ENCODE results near the gene FXYD2. TPM values are rescaled to one million over a fixed set of nuclear protein-coding genes. Genes with fewer than 3 reads are reported as not detected.
A peak's percentile ranks its signal among the peaks of the same experiment; 100 is the strongest.
"Not testable (repeated sequence)": the region's sequence is repeated elsewhere in the genome, so short reads cannot be mapped to it uniquely, and the experiment has no call there.

Gene FXYD2
- total and polyA plus RNA-seq, 12 donors, result 0.40 to 6.0 (median 1.8) TPM

DNA sequence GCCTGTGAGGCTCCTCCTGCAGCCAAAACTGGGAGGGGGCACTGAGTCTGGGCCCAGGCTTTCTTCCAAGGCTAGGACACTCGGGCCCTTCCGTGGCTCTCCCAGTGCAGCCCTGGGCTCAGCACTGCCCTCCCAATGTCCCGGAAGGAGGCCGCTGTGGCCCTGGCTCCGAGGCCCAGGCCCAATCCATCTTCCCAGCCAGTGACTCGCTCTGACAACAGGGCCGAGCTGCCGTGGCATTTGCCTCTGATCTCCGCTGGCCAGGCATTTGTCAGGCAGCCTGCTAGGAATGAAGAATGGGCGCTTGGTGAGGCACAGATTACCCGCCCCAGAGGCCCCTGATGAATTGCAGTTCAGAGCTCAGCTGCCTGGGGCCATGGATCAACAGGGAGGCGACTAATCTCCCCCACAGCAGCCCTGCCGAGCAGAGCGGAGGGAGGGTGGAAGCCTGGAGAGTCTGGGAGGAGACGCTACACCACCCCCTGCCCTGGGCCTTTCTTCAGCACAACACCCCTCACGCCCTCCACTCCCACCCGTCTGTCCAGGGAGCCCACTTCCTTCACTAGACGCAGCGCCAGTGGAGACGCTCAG lies 8.3 kb downstream of the FXYD2 start:
- Histone ChIP-seq H3K27me3 (no peaks in the 10 kb centered on the region), H3K27ac (peak overlapping the region in 6 of 10 donors; percentile 31 to 80 (median 66)), H3K4me3 (peak overlapping the region in 3 of 10 donors; percentile 22 to 36 (median 34)), H3K4me1 (peaks cover 0 to 53% (median 25%) of the 10 kb centered on the region in 9 donors), H3K9me3 (no peaks in the 10 kb centered on the region), H3K36me3 (no peaks in the 10 kb centered on the region)
- intact Hi-C loops (cut with DNase I), result loop anchor here in 7 of 10 donors (5.0 kb wide), 4 partner anchors 231 to 389 kb away; no protein-coding TSS in a partner anchor
- DNase-seq (peak in 1 of 2 donors; percentile 26), ATAC-seq (peak in 6 of 8 donors; percentile 5 to 21 (median 21))
- 74 to 76% methylated on average over 20 of the region's 20 CpGs for WGBS, 2 donors
- TF ChIP-seq, protein P1, sequence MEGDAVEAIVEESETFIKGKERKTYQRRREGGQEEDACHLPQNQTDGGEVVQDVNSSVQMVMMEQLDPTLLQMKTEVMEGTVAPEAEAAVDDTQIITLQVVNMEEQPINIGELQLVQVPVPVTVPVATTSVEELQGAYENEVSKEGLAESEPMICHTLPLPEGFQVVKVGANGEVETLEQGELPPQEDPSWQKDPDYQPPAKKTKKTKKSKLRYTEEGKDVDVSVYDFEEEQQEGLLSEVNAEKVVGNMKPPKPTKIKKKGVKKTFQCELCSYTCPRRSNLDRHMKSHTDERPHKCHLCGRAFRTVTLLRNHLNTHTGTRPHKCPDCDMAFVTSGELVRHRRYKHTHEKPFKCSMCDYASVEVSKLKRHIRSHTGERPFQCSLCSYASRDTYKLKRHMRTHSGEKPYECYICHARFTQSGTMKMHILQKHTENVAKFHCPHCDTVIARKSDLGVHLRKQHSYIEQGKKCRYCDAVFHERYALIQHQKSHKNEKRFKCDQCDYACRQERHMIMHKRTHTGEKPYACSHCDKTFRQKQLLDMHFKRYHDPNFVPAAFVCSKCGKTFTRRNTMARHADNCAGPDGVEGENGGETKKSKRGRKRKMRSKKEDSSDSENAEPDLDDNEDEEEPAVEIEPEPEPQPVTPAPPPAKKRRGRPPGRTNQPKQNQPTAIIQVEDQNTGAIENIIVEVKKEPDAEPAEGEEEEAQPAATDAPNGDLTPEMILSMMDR (IDR thresholded peaks at IDR 0.05), result no peak

DNA sequence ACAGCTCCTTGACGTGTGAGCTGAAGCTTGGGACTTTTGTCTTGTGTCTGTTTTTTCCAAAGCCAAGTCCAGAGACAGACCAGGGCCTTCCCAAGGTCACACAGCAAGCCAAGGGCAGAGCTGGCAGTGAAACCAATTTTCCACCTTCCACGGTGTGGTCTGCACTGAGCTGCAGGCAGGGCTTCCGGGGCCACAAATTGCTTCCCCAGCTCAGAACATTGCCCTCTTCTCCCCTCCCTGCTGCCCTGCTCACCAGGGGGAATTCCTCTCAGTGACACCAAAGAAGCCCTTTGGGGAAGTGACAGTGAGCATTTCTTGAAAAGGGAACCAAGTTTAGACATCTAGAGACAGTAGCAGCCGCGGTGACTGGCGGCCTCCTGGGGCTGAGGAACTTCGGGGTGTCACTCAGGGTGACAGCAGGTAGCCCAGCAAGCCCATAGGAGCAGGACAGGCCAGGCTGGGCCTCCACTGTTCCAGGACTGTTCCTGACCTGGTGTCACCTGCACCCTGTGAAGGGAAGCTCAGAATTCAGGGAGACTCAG lies 9.2 kb downstream of the FXYD2 start:
- Histone ChIP-seq H3K9me3 (no peaks in the 10 kb centered on the region), H3K4me3 (peak overlapping the region in 1 of 10 donors; percentile 22), H3K4me1 (peaks cover 0 to 53% (median 25%) of the 10 kb centered on the region in 9 donors), H3K27ac (peak overlapping the region in 7 of 10 donors; percentile 22 to 80 (median 65)), H3K36me3 (no peaks in the 10 kb centered on the region), H3K27me3 (no peaks in the 10 kb centered on the region)
- ATAC-seq (peak in 4 of 8 donors; percentile 8 to 26 (median 19)), DNase-seq (peak in 1 of 2 donors; percentile 40)
- intact Hi-C loops (cut with DNase I), result loop anchor here in 7 of 10 donors (5.0 kb wide), 4 partner anchors 232 to 388 kb away; no protein-coding TSS in a partner anchor
- TF ChIP-seq, protein P1 (IDR thresholded peaks at IDR 0.05), result no peak
- 56 to 61% methylated on average over 7 of the region's 7 CpGs for WGBS, 2 donors

DNA sequence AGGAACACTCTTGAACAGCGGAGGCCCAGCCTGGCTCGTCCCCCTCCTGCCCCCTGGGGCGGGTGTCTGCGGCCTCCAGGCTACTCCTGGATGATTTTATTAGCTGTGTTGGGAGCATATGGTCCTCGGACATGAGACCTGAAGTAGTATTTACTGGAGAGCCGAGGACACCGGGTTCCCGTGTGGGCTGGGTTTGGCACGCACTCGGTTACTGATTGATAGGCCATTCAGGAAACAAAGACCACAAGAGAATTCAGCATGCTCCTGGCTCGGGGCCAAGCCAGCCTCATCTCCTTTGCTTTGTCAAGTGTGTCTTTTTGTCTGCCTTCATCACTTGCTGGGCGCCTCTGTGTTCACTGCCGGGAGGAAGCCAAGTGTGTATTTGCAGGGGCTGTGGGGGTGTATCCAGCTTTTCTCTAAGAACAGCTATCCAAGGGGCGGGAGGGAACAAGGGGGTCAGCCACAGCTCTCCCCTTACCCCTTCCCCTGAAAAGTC lies 9.7 kb downstream of the FXYD2 start:
- ATAC-seq, result peak in 1 of 8 donors; percentile 9
- H3K27ac ChIP-seq, result peak overlapping the region in 4 of 10 donors; percentile 22 to 80 (median 48)

DNA sequence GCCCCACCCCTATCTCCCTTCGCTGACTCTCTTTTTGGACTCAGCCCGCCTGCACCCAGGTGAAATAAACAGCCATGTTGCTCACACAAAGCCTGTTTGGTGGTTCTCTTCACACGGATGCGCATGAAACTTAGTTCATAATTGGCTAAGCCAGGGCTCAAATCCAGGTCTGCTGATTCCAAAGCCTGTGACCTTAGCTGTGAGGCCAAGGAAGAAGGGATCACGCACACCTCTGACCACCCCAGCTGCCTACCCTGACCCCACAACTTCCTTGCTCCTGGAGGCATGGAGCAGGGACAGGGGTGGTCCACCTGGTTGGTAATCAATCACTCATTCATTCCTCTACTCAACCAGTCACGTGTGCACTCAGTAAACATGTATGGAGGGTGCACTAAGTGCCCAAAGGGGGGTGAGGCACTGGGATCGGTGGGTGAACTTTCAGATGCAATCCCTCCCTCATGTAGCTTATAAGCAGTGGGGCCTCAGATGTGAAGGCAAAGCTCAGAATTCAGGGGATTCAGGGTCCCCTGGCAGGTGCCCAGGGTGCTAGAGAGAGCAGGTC lies 10.3 kb downstream of the FXYD2 start:
- peaks cover 0 to 56% (median 26%) of the 10 kb centered on the region in 9 donors for H3K4me1 ChIP-seq
- intact Hi-C loops (cut with DNase I), result no loop called here
- WGBS, 2 donors, result 86 to 89% methylated on average over 7 of the region's 7 CpGs
- H3K27me3 ChIP-seq, result peaks cover 0 to 3% (median 0%) of the 10 kb centered on the region in 7 donors
- no peak for ATAC-seq
- H3K9me3 ChIP-seq, result no peaks in the 10 kb centered on the region
- TF ChIP-seq, protein P1 (IDR thresholded peaks at IDR 0.05), result no peak
- H3K36me3 ChIP-seq, result no peaks in the 10 kb centered on the region
- peak overlapping the region in 3 of 10 donors; percentile 31 to 80 (median 37) for H3K27ac ChIP-seq
- no peak for DNase-seq
- no peak overlapping the region for H3K4me3 ChIP-seq

More for the DNA sequence above, 9.7 kb downstream of the FXYD2 start:
- no peaks in the 10 kb centered on the region for H3K9me3 ChIP-seq
- intact Hi-C loops (cut with DNase I), result loop anchor here in 7 of 10 donors (5.0 kb wide), 4 partner anchors 232 to 388 kb away; no protein-coding TSS in a partner anchor
- H3K27me3 ChIP-seq, result peaks cover 0 to 3% (median 0%) of the 10 kb centered on the region in 7 donors
- H3K36me3 ChIP-seq, result no peaks in the 10 kb centered on the region
- TF ChIP-seq, protein P1 (IDR thresholded peaks at IDR 0.05), result no peak
- 33 to 45% methylated on average over 14 of the region's 14 CpGs for WGBS, 2 donors
- DNase-seq, result peak in 1 of 2 donors; percentile 66
- H3K4me3 ChIP-seq, result no peak overlapping the region
- peaks cover 0 to 53% (median 25%) of the 10 kb centered on the region in 9 donors for H3K4me1 ChIP-seq

DNA sequence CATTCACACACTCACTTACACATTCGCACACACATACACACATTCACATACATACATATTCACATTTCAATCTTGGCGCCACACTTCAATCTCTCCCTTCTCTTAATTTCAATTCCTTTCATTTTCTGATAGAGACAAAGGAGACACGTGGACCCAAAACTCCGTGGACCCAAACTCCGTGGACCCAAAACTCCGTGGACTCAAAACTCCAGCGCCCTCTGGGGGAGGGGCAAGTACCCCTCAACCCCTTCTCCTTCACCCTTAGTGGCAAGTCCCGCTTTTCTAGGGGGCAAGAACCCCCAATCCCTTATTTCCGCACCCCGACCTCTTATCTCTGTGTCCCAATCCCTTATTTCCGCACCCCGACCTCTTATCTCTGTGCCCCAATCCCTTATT lies 14.5 kb downstream of the FXYD2 start:
- intact Hi-C loops (cut with DNase I); H3K9me3 ChIP-seq; H3K4me3 ChIP-seq; ATAC-seq; DNase-seq; H3K27me3 ChIP-seq: not testable (repeated sequence)
- peaks cover 0 to 10% (median 0%) of the 10 kb centered on the region in 9 donors for H3K36me3 ChIP-seq
- H3K27ac ChIP-seq, result peak overlapping the region in 3 of 10 donors; percentile 49 to 74 (median 57)
- 88 to 90% methylated on average over 12 of the region's 12 CpGs for WGBS, 2 donors
- peaks cover 0 to 31% (median 17%) of the 10 kb centered on the region in 9 donors for H3K4me1 ChIP-seq
